NB4 (cell line): ENCODE data around the gene PCDHGA7.

ENCODE experiments used
- CTCF ChIP-seq: IDR thresholded peaks from one replicate; pipeline ENCODE4 v1.5.1; 2012; ENCODE audit warnings: low read depth, low read length
- POLR2A ChIP-seq: IDR thresholded peaks from 2 replicates; pipeline ENCODE4 v1.6.1; 2011; ENCODE audit warnings: mild to moderate bottlenecking; ENCODE audit not compliant: insufficient read length; ENCODE audit errors: extremely low read depth

DNA sequence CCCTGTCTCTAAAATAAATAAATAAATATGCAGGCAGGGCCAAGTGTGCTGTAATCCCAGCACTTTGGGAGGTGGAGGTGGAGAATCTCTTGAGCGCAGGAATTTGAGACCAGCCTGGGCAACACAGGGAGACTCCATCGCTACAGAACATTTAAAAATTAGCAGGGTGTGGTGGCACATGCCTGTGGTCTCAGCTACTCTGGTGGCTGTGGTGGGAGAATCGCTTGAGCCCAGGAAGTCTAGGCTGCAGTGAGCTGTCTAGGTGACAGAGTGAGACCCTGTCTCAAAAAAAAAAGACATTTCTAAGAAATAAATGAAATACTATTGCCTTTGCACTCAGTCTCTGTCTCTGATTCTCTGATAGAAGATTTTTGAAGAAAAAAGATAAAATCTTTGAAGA is 29.0 kb downstream of the PCDHGA7 start:
- TF ChIP-seq CTCF (no peak), POLR2A (no peak)
